ENCODE results near the gene PLEKHG7.
"Not testable (repeated sequence)": the region's sequence is repeated elsewhere in the genome, so short reads cannot be mapped to it uniquely, and the experiment has no call there.

The PLEKHG7 gene, protein sequence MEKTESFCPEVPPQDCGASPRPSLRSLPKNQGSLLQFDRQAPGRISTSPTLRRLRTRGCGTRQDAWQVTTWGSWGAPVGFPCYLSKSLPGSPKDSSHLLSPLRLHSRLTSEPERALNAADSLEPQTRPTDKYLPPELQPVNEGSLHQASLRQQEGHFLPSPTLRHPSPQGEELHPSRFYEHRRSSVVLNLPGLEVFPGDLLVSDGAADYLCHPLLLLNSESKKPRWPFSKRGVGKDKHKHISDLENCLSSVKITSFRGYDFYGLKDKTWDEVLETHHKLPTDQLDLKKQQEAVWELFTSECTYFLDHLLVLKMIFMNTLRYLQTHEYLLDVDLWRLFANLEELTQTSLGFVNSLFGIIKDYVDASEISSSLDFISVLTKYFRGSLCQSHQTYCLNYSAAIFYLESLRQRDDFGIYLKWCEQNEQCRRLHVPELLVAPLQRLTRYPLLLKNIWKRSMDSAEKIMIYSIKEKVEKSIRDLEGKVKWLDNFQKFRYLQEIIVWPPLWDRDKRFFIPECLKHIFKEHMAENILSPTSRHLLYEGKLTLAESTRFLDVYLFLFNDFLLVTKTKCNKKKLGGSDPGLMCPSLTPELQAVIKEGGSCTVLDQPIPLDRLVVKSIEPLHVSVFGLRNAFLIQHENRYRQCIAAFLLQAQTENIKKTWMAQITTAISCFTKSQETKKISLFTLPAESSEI

DNA sequence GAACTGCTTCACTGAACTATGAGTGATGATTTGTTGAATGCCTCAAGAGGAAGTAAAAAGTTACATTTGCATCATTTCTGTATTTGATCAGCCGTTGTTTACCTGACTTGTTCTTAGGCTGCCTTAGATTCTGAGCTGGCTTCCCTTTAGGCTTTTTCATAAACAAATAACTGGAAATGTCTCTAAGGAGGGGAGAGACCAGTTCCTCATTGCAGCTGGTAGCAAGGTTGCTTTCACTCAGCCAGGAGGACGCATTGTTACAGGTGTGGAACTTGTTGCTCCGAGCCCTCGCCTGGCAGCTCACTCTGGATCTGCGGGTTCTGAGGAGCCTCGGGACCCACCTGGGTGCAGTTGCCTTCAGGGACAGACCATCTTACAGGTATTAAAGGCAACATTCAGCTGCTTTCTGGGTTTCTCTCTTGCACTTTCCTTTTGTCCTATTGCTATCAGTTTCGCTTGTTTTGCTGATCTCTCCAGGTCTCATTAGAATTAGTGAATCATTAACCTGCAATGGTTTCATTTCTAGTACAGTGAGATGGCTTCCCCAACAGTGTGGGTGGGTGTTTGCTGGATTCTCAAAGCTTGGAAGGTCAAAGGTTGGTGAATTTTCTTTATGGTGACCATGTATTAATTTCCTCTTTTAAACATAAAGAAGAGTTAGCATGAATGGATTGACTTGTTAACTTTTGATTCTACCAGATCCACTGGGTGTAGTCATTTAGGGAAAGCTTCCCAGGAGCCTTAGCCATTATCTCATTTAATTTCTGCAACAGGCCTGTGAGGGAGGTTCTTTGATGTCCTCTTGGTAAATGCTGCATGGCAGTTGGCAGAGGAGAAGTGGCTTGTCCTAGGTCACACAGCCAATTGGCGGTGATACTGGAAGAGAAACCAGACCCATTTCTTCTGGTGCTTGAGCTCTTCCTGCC lies at the start of gene PLEKHG7:
TSS of gene PLEKHG7 (plus strand) at position 236 of the 926 bp plus-strand sequence. CDS start 3,643 bp downstream, outside the sequence.
- DNase-seq, result no peak

DNA sequence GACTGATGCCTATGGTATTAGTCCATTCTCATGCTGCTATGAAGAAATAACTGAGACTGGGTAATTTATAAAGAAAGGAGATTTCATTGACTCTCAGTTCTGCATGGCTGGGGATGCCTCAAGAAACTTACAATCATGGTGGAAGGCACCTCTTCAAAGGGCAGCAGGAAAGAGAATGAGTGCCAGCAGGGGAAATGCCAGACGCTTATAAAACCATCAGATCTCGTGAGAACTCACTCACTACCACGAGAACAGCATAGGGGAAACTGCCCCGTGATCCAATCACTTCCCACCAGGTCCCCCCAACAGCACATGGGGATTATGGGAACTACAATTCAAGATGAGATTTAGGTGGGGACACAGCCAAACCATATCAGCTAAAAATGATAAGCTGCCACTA lies 48.5 kb upstream of the PLEKHG7 start:
- DNase-seq, result not testable (repeated sequence)

DNA sequence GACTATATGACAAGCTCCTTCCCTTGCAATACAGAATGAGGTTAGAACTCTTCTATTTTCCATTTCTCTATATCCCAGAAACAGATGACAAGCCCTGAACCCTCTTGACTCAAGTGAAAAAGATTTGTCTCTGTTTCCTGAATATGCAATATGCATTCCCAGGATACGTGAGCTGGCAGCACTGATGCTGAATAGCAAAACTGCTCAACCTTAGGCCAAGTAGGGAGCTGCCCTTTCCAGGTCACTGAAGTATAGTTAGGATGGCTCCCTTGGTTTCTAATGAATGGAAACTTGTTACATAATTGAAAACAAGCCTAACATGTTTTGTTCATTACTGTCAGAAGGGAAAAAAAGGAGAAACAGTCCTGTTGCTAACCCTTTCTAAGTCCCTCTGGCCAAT lies 47.9 kb upstream of the PLEKHG7 start:
- no peak for DNase-seq

DNA sequence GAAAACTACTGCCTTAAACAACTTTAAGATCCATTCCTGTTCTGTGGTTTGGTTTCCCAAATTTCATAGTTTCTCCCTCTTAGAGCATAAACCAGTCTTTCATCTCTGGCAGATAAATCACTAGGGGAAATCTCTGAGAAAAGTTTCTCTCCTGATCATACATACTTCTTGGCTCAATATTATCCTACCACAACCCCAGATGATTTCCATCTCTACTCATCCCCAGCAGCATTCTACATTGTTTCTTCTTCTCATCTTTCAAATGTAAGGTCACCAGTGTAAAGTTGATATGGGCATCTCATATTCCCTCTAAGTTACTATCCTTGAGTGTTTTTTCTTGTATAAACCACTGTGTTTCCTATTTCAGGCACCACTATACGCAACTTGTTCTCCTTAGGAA lies 45.9 kb upstream of the PLEKHG7 start:
- no peak for DNase-seq

DNA sequence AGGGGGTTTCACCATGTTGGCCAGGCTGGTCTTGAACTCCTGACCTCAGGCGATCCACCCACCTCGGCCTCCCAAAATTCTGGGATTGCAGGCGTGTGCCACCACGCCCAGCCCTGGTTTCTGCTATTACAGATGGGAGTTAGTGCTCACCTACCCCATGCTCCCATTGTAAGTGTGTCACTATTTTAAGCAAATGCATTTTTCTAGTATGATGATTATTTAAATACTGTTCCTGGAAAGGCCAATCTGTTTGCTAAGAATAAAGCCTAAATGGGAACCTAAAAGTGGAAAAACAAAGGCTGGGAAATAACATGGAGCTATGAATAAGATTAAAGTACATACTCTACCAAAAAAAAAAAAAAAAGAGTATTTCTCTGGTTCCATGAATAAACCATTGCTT lies 45.0 kb upstream of the PLEKHG7 start:
- DNase-seq, result no peak

DNA sequence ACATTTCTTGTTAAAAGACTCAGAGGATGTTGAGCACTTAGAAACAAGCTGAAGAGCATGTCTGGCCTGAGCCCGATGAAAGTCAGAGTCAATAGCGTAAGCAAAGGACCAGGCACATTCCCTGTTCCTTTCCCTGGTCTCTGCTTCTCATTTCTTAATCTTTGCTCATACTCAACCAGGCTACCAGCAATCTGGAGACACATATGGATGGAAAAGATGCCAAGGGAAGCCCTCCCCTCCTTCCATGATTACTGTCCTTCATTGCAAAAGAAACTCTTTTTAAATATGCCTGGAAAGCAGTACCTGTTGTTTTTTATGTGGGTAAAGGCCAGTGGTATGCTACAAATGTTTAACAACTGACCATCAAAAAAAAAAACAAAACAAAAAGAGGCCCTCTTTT lies 44.2 kb upstream of the PLEKHG7 start:
- no peak for DNase-seq

DNA sequence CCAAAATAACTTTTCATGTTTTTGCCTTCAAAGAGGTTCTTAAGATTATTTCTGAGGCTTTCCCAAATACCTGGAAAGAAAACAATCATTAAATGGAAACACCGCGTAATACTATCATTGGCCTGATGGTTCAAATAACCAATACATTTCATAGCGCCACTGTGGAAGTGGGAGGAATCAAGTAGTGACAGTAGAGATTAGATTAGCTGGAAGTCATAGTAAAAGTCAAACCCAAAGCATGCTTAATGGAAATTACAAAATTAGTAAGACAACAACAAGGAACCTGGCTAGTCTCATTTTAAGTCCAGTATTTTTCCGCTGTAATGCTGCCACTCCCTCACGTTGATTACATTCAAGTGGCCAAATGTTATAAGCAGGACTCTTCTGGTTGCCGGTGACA lies 41.5 kb upstream of the PLEKHG7 start:
- DNase-seq, result no peak

DNA sequence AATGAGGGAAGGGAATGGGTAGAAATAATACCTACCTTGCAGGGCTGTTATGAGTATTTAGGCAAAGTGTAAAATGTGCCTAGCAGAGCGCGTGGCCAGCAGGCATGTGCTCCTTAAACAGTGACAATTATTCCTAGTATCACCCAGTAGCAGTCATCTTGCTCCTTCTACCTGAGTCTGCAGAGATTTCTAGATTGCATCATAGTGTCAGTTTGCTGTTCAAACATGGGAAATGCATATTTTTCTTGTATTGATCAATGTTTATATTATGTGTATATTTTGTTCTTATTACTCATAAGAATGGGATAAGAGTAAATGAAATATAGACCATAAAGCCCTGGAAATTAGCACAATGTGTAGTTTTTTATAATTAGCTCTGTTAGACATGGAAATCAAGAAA lies 37.3 kb upstream of the PLEKHG7 start:
- no peak for DNase-seq

DNA sequence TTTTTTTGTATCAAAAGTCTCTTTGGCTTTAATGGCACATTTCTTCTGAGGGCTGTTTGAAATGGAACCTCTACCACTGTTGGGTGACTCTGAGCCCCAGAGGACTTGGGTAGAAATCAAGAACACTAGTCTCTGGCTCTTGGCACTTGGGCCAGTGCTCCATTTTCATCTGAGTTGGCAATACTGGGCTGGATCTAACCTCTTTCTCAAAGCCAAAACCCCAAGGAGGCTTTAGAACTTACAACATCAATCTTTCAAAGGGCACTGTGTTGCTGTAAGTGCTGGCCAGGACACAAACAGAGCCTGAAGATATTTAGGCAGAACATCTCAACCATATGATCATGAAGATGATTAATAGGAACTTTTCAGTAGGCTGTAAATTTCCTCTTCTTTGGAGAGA lies 34.0 kb upstream of the PLEKHG7 start:
- no peak for DNase-seq

DNA sequence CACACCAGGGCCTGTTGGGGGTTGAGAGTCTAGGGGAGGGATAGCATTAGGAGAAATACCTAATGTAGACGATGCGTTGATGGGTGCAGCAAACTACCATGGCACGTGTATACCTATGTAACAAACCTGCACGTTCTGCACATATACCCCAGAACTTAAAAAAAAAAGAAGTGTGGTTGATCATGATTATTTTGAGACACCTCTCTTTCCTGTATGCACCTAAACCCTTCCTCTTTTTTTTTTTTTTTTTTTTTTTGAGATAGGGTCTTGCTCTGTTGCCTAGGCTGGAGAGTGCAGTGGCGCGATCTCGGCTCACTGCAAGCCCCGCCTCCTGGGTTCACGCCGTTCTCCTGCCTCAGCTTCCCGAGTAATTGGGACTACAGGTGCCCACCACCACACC lies 31.3 kb upstream of the PLEKHG7 start:
- not testable (repeated sequence) for DNase-seq

DNA sequence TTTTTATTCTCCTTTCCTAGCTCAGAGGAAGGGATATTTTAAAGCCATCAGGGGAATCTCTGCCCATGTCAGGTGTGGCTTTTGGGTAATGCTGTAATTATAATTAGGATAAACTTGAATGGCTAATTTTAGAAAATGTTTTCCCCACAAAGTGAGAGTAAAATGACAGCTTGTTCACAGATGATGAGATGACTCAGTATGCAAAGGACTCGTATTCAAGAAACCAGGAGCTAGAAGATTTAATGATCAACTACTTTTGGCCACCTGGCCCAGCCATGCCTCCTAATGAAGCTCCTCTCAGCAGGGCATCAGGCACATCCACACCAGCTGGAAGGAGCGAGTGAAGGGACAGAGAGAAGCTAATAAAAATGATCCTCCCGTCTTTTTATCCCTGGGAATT lies 29.0 kb upstream of the PLEKHG7 start:
- DNase-seq, result no peak

DNA sequence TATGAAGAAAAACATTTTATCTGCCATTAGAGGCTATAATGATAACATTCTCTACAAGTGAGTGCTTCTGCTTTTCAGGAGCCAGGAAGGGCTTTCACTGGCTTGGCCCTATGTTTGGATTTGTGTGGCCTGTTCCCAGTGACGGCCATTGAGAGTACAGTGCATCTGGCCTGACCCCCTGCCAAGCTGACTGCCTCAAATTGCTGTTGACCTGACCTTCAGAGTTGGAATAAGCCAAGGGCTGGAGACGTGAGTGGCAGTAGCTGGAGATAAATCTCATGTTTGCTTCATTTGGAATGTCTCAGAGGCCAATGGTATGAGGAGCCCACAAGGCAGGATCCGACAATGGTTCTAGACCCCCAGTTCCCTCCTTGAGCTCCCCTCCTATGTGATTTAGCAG lies 28.3 kb upstream of the PLEKHG7 start:
- no peak for DNase-seq

DNA sequence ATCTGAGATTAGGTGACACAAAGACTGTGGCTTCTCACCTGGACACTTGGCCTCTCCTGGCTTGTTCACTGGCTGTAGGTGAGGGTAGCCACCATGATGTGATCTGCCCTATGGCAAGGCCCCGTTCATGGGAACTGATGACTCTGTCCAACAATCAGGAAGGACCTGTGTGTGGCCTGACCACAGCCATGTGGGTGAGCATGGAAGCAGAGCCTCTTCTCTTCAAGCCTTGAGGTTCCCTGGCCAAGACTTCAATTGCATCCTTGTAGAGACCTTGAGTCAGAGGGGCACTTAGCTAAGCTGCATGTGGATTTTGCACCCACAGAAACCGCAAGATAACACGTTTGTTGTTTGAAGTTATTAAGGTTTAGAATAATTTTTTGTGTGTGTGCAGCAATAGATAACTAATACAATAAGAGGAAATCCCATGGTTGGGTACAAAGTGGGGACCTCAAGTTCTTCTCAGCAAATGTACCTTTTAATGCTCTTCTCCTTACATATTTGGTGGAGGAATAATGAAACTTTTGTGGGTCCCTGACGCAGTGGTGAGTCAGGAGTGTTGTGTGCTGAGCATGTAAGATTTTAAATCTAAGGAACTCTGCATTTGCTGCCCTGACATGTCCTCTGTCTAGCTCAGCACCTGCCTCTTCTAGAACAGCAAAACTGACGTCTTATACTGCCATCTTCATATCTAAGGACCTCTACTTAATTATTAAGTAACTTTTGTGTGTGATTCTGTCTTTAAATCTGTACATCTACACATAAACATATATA lies 27.5 kb upstream of the PLEKHG7 start:
- DNase-seq, result no peak

DNA sequence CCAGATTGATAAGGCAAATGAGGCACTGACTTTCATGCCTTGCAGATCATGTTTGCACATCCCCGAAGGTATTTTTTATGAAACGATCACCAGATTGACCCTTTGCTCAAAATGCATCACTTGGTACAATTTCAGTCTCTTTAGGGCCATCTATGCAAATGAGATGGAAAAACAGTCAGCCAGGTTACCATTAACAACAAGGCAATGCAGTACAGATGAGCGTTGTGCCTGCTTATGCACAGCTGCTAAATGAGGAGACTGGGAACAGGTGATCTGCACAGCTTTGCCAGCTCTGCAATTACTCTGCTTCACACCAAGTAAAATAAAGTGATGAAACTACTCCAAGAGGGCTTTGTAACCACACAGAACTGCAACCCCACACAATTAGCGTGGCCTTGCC lies 26.1 kb upstream of the PLEKHG7 start:
- DNase-seq, result no peak

DNA sequence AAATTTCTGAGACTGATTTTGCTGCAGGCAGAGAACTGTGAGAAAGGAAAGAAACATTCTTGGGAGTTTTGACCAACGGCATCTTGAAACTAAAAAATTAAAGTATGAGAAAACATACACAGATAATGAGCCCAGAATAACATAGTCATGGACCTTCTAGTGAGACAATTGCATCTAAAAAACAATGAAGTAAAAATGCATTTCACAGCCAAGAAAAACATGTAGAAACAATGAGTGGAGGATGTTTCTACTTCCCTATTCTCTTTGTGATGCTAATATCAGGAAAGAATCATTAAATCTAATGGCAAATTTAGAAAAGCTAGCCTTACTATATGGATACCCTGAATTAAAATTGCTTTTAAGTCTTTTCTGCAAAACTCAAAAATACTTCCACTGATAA lies 12.2 kb upstream of the PLEKHG7 start:
- no peak for DNase-seq

DNA sequence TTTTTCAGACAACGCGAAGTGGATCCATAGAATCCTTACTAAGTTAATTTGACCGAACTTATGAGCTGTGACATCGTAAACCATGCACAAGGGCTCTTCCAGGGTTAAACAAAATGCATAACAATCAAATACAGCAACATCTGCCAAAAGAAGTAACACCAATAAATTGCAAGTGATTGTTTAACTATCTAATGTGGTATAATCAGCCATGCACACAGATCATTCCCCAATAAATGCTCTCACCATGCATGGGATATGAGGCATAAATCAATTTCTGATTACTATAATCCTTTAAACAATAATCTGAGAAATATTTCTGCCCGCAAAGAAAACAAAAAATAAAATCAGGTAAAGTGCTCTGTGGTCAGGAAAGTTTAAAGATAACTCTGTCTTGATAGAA lies 7.7 kb upstream of the PLEKHG7 start:
- no peak for DNase-seq

DNA sequence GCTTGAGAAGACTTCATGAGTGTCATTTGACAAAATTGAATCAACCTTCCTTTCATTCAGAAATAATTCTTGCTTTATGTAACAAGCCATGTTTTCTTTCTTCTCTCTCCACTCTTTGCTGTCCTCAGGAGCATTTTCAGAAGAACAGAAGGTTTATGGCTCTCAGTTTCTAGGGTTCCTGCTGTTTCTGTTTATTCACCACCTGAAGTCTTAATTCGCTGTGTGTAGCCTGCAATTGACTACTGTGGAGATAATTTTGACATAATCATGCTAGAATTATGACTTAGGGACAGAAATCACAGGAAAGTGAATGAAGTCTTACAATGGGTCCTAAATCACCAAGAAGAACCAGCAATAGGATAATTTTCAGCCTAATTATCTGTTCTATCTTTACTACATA lies 7.2 kb upstream of the PLEKHG7 start:
- no peak for DNase-seq

DNA sequence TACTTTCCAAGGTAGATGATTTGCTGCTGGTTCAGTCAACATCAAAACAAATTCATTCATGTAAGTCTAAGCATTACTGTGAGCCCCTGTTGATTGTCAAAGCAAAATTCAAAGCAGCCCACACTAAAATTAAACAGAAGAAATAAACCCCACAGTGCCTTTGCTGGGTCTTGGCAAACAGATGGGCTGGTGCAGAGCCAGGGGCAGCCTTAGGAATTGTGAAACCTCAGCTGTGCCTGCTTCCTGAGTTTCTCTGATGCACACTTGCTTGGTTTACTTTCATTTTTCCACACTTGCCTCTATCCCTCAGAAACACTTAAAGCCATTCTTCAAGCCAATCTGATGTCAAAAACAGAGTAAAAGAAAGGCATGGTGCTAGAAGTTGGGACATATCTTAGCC lies 6.6 kb upstream of the PLEKHG7 start:
- no peak for DNase-seq

DNA sequence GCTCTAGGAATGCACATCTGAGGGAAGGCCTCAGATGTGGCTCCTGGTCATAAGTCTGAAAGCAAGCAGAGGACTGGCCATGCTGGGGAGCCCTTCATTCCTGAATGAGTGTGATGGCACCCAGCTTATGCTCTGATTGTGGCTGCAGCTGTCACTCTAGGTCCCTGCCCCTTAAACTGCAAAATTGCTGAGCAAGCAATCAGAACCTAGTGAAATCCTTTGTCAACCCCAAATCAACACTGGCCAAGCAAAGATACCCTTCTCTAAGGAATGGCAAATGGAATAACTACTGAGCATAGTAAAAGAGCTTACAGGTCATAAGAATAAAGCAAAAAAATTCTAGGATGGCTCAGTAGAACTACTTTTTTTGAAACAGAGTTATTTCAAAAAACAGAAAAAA lies 4.3 kb upstream of the PLEKHG7 start:
- no peak for DNase-seq

DNA sequence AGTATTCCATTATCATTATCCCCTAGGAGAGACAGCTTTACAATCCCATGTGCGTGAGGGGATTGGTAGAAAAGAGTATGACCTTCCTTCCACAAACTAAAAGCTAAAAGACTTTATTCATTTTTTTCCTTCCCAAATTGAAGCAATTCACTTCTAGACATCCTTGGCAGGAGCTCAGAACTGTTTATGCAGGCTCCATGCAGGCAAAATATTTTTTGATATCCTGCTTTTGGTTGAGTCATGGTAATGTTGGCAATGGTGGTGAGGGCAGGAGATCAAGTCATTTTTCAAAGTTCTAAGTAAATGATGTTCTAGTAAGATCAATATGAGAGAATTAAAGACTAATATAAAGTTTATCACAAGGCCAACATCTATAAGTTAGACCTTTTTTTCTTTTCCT lies 1.3 kb upstream of the PLEKHG7 start:
- no peak for DNase-seq

DNA sequence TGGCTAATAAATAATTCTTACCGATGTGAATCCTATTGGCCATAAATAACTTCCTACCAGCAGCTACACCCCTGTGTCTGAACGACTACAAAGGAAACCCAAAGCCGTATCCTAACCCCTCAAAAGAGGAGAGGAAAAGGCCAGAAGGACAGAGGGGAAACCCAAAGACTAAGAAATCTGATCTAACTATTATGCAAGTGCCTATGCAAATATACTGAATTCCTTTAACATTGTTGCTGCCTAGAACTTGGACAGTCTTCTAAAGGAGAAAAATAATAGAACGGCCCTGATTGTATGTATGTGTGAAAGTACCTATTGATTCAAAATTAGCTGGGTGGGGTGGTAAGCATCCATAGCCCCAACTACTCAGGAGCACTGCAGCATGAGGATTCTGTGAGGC lies 997 bp downstream of the PLEKHG7 start:
- DNase-seq, result no peak

DNA sequence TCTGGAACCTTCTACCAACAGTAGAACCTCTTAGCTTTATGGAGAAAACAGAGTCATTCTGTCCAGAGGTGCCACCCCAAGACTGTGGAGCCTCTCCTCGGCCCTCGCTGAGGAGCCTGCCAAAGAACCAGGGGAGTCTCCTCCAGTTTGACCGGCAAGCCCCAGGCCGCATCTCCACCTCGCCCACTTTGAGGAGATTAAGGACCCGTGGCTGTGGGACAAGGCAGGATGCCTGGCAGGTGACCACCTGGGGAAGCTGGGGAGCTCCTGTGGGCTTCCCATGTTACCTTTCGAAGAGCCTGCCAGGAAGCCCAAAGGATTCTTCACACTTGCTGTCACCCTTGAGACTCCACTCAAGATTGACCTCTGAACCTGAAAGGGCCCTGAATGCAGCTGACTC lies 3.8 kb downstream of the PLEKHG7 start:
- DNase-seq, result no peak

DNA sequence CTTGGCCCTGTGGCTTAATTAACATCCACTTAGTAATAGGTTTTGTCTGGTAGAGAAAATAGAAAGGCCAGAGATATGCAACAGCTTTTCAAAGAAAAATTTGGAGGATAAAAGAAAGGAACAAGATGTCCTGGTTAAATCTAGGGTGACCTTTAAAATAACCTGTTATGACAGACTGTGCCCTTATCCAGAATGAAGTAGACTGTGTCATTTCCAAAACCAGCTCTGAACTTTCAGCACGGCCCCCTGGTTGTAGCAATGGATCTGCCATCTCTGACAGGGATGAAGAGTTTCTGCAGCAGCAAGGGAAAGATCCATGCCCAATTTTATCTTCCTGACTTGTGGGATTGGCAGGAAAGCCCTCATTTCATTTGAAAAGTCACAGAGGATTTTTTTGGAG lies 5.1 kb downstream of the PLEKHG7 start:
- DNase-seq, result no peak
